KOPT-K1 (cell line): ENCODE measurements around the gene URB1.

ENCODE experiments used
- H3K27ac ChIP-seq: fragments of 200-600 bp; sonication (generic); 2 replicates; pipeline ENCODE4 v1.5.1; 2016; ENCODE audit warnings: antibody characterized with exemption, mild to moderate bottlenecking, low read depth, low read length; ENCODE audit not compliant: poor library complexity, severe bottlenecking
- H3K36me3 ChIP-seq: fragments of 200-600 bp; sonication (generic); 2 replicates; pipeline ENCODE4 v1.5.1; 2017; ENCODE audit warnings: antibody characterized with exemption, mild to moderate bottlenecking, low read length, moderate library complexity; ENCODE audit not compliant: insufficient read depth
- H3K9me3 ChIP-seq: fragments of 200-600 bp; sonication (generic); 2 replicates; pipeline ENCODE4 v1.5.1; 2017; ENCODE audit warnings: antibody characterized with exemption, low read length, mild to moderate bottlenecking; ENCODE audit not compliant: insufficient read depth, poor library complexity, severe bottlenecking

The URB1 gene

DNA sequence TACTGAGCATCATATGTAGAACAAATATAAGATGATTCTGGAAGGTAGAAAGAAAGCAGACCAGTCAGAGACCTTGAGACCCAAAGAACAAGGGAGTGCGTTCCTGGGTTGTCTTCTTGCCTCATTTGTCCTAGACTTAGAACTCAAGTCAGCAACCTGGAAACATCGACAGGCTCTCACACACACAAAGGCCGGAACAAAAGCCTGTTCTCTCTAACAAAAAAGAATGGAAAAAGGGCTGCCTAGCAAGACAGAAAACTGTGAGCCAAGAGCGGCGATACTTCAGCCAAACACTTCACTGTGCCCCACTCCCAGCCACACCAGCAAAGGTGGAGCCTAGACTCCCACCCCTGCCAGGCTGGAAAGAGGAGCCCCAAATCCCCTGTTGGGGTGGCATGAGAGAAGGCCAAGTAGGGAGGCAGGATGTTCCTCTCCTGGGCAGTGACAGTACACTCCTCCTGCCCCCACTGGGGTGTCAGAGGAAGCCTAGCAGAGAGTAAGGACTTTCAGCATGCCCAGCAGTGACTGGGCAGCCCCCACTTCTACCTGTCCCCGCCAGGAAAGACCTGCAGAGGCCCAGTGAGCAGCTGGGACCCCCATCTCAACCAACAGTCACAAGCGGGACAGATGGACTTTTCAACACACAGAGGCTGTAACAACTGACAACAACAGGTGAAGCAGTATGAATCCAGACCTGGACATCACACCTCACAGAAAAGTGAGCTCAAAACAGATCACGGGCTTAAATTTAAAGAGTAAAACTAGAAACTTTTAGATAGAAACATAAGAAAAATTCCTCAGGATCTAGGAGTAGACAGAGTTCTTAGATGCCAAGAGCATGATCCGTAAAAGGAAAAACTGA lies 61.1 kb downstream of the URB1 start:
- Histone ChIP-seq H3K9me3 (peaks cover 8% of the 10 kb centered on the region), H3K36me3 (peaks cover 100% of the 10 kb centered on the region), H3K27ac (no peak overlapping the region)

DNA sequence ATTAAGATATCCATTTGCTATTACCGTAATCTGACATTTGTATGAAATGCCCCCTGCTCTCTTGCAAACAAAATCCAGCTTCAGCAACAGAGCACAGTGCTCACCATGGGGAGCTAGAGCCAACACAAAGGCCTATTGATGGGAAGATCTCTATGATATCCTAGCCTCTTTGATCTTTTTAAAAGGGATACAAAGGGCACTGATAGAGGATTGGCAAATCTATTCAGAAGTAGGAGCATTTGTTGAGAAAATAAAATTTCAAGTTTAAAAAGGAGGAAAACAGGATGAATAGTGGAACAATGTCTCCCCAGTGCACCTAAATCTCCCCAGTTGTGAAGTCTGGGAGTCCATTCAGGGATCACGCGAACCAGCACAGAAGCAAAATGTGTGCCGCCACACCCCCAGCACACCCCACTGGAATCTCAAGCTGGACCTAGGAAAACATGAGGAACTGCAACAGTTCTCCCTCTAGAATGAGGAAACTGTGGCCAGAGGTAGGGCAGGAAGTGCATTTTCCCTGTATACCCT lies 62.0 kb downstream of the URB1 start:
- Histone ChIP-seq H3K27ac (no peak overlapping the region), H3K36me3 (peaks cover 100% of the 10 kb centered on the region), H3K9me3 (peaks cover 8% of the 10 kb centered on the region)

DNA sequence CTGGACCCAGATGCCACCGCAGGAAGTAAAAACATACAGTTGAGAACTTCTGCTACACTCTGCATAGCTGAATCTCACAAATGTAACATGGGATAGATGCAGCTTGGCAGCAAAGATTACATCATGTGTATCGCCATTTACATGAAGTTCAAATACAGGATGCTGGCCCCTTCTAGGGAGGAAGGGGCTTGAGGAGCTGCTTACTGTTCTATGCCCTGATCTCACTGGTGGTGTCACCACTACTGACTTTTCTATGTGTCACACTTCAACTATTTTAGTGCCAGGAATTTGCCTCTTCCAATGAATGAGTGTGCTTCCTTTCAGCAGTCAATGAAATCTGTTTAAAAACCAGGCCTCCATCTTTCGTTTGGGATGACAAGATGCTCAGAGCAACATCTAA lies 63.0 kb downstream of the URB1 start:
- Histone ChIP-seq H3K27ac (no peak overlapping the region), H3K36me3 (peaks cover 100% of the 10 kb centered on the region), H3K9me3 (peaks cover 8% of the 10 kb centered on the region)

DNA sequence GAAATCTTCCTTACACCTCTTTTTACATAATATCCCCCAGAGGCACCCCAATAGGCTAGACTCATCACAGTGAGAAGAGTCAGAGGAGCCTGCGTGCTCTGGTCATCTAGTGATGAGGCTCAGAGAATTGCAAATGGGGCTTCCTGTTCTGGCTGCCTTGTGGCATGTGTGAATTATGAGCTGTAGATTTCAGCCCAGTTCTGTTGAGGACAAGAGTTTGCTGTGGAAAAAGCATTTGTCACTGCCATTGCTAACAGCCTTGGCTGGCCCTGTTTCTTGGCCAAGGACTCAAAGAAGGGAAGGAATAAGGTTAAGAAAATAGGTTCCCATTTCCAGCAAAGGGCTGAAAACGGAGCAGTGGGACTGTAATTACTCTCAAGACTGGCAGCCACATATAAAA lies 63.5 kb downstream of the URB1 start:
- Histone ChIP-seq H3K9me3 (peaks cover 8% of the 10 kb centered on the region), H3K27ac (no peak overlapping the region), H3K36me3 (peaks cover 100% of the 10 kb centered on the region)

DNA sequence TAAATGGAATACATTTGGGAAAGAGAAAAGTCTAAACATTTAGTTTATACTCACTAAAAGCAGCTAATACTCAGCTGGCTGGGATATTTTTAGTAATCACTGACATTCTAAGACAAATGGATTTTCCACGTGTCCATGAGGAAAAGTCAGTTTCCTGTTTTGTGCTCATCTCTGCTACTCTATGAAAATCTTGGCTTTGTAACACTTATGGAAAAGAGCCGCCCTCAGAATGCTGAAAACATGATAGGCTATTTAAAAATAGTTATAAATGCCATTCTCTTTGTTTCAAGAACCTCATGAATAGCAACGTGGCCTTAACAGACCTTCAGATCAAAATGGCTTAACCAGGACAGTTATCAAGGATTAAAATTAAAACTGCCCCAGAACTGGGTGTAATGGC lies 64.2 kb downstream of the URB1 start:
- H3K27ac ChIP-seq = no peak overlapping the region
- peaks cover 100% of the 10 kb centered on the region for H3K36me3 ChIP-seq

DNA sequence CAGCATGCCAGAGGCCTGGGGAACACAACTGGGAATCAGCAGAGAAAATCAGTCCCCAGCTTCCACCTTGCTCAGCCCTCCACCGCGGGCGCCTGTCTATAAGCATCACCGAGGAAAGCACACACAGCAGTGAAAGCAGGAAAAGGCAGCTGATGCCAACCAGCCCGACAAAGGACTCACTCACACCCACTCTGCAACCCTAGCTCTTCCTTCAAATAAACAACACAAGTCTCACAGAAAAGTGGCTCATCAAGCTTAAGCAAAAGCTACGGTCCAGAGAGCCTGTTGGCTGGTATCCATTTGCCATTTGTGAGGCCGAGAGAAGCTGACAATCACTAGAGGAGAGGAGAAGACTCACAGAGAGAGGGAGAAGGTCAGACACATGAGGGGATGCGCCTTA lies 67.1 kb downstream of the URB1 start:
- H3K27ac ChIP-seq = no peak overlapping the region
- no peaks in the 10 kb centered on the region for H3K9me3 ChIP-seq
- peaks cover 100% of the 10 kb centered on the region for H3K36me3 ChIP-seq

More for the DNA sequence above, 64.2 kb downstream of the URB1 start:
- peaks cover 8% of the 10 kb centered on the region for H3K9me3 ChIP-seq

DNA sequence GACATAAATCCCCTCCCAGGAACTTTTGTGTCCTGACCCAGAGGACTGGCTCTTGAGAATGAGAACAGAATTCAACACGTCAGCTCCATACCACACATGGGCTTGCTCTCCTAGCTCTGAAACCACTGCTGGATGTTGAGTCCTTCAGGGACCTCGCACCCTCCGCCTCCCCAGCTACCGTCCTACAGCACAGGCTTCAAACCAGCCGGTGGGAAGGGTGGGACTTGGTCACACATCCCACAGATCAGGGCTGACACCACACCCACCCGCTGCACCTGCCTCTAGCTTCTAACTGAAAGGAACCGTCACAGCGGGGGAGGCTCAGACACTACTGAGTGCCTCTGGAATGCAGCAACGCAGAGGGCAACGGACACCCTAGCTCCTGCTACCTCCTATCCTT lies 70.1 kb downstream of the URB1 start:
- Histone ChIP-seq H3K27ac (no peak overlapping the region), H3K36me3 (peaks cover 100% of the 10 kb centered on the region), H3K9me3 (no peaks in the 10 kb centered on the region)

DNA sequence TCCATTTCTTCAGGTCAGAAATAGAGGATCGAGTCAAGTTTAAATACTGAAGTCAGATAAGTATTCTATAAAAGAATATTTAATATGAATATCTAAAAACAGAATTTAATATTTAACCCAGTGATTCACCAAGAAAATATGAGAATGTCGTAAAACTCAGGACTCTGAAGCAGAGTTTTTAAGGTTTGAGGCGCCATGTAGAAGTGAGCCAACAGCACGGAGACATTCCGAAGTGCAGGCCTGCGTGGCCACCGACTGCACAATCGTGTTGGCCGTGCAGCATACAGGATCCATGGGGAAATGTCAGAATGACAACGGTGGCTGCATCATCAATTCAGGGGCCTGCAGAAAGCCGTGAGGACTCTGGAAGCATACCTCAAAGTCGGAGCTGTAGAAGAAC lies 70.7 kb downstream of the URB1 start:
- Histone ChIP-seq H3K27ac (no peak overlapping the region), H3K36me3 (peaks cover 100% of the 10 kb centered on the region), H3K9me3 (no peaks in the 10 kb centered on the region)

DNA sequence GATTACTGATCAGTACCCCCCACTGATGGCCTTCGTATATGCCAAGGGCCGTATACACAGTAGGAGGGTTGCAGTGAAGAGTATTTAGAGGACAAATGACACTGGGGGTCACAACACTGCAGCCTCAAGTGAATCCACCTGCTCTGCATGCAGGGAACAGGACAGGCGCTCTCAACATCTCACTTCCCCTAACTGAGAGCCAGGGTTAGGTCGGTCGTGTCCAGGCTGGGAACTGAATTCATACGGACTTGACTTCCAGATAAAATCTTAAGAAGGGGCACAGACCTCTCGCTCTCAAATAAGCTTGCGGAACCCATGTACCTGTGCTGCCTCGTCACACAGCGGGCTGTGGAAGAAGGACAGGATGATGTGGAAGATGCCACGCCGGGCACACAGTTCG lies 71.3 kb downstream of the URB1 start:
- H3K36me3 ChIP-seq = peaks cover 100% of the 10 kb centered on the region
- no peaks in the 10 kb centered on the region for H3K9me3 ChIP-seq
- no peak overlapping the region for H3K27ac ChIP-seq

DNA sequence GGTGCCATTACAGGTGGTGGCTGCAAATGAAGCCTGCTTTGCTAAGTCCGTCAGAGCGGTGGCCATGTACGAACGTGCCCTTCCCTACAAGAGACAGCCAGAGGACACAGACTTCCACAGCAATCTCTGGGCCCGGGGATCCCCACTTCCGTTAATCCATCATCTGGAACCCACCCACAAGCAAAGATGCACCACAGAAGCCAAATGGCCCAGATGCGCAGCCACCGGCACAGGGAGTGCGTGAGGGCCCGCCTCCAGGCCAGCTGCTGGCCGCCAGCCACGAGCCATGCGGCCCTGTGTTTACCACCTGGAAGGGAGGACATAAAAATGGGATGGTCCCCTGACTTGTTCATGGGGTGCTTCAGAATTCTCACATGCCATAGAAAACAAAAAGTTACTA lies 72.1 kb downstream of the URB1 start:
- peaks cover 100% of the 10 kb centered on the region for H3K36me3 ChIP-seq
- H3K27ac ChIP-seq = no peak overlapping the region
- H3K9me3 ChIP-seq = no peaks in the 10 kb centered on the region

DNA sequence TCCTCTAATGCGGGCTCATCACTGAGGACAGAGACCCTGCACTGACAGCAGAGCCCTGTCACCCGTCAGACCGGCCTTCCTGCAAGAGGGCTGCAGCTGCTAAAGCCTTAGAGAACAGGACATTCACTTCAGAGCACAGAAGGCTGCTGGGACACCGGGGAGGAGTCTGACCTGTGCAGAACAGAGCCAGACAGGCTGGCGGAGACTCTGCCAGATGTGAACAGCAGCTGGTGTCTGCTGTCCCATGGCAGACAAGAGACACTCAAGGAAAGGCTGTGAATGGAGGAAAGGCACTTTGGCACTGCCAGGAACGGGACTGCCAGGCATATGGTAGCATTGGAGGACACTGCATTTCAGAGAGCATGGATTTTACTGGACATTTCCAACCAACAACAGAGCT lies 72.8 kb downstream of the URB1 start:
- Histone ChIP-seq H3K9me3 (no peaks in the 10 kb centered on the region), H3K27ac (no peak overlapping the region), H3K36me3 (peaks cover 99% of the 10 kb centered on the region)

DNA sequence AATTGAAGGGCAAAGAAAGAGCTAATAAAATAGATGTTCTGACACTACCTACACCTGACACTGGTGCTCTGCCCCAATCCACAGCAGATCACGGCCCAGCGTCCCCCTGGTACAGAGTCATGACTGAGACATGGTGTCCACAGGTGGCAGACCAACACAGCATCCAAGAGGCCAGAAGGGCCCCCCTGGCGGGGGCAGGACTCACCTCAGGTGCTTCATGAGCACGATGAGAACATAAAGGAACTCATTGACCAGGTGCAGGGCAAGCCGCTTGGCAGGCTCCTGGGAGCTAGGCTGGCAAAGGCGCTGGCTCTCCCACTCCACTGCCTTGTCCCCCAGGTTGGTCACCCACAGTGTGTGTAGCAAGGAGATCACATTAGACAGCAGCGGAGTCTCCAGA lies 73.8 kb downstream of the URB1 start:
- Histone ChIP-seq H3K27ac (no peak overlapping the region), H3K36me3 (peaks cover 99% of the 10 kb centered on the region), H3K9me3 (no peaks in the 10 kb centered on the region)

DNA sequence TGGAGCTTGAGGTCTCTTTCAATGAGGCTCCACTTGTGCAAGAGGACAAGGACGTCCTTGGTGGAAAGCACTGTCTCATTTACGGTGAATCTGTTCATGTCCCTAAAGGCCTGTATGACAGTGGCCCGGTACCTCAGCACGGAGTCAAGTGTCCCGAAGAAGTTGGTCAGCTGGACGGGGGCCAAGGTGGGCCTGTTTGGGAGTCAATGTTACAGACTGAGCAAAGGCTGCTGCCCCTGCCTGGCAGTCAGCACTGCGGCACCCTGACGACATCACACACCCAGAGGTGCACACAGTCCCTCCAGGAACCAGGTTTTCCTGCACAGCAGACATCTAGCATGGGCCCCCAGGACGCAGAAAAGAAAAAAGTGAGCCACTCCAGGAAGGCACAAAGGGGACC lies 75.1 kb downstream of the URB1 start:
- H3K9me3 ChIP-seq = no peaks in the 10 kb centered on the region
- H3K36me3 ChIP-seq = peaks cover 97% of the 10 kb centered on the region
- H3K27ac ChIP-seq = no peak overlapping the region

DNA sequence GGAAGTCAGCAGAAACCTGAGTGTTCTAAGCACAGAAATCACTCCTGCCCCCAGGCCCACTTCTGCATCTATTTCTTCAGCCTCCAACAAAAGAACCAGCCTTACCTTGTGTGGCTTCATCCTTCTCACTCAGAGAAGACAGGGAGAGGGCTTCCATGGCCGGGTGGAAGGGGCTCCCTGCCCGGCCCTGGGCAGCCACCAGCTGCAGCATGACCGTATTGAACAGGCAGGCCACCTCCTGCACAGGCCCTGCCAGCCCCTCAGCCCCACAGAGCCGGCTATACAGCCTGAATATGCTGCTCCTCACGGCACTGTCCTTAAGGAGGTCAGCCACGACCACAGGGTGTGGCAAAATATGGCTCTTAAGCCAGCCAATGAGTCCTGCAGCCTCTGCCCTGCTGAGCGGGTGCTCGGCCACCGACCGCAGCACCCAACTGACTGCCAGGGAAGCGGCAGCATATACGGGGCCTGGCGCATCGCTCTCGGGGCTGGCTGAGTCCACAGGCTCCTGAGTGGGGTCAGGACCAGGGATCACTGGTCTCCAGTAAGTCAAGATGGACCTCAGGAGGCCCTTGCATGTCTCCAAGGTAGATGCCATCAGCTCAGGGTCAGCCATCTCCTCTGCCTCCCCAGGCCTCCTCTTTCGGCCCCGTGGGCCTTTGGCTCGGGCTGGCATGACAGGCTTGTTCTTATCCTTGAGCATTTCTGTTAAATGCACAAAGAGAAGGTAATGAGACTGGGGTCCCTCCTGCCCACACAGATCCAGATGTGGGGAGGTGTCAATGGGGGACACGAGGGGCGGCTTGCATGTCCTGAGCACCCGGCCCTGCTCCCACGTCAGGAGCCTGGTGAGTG lies 76.2 kb downstream of the URB1 start:
- H3K36me3 ChIP-seq = peaks cover 97% of the 10 kb centered on the region
- no peaks in the 10 kb centered on the region for H3K9me3 ChIP-seq
- H3K27ac ChIP-seq = no peak overlapping the region

DNA sequence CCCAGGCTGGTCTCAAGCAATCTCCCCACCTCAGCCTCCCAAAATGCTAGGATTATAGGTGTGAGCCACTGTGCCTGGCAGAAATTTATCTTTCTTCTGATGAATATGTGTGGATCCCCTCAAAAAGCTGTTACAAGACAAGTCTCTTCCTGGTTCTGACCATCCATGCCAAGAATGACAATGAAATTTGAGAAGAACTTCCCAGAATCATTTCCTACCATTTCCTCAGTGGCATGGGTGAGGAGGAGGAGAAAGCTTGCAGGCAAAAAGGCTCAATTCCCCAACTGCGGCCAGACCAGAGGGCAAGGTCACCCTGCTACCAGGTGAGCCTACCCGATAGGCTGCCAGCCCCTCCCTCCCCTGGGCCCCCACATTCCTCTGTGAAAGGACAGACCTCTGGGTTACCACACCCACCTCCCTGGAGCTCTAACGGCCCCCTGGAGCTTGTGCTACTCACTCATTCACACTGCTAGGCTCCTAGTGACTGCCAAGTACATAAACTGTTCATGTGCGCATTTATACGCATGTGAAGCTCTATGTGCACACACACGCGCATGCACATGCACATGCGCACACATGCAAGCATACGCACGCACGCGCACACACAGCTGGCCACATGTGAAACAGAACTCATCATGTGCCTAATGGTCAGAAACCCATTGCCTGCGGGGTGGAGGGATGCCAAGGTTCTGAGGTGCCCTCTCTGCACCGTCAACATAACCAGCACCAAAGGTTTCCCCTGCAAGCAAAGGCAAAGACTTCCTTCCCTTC lies 77.1 kb downstream of the URB1 start:
- no peak overlapping the region for H3K27ac ChIP-seq
- no peaks in the 10 kb centered on the region for H3K9me3 ChIP-seq
- peaks cover 97% of the 10 kb centered on the region for H3K36me3 ChIP-seq
